Astrocyte (in vitro differentiated cells and primary cell): ENCODE data around the gene SLC6A19.

ENCODE experiments used
- CTCF ChIP-seq: IDR thresholded peaks from 2 replicates; pipeline ENCODE4 v1.5.1; 2011; ENCODE audit warnings: low read depth, mild to moderate bottlenecking, inconsistent platforms, low read length, moderate library complexity; ENCODE audit not compliant: insufficient read depth
- EZH2 ChIP-seq: IDR thresholded peaks from 2 replicates; pipeline ENCODE4 v1.6.1; 2012; ENCODE audit warnings: mild to moderate bottlenecking, low read length, inconsistent platforms; ENCODE audit not compliant: insufficient read depth

GRCh38 chr5:1177826-1178528 is 23.4 kb upstream of the SLC6A19 start:
- TF ChIP-seq CTCF (no peak), EZH2 (no peak)
